Stimulated activated effector memory CD8-positive, alpha-beta T cell treated with anti-CD3 and anti-CD28 coated beads, Interleukin-12 subunit alpha, Interleukin-12 subunit beta, amount 100 ng/mL, for 72 hours (primary cell): ENCODE results near the gene CACNA1C.
"Not testable (repeated sequence)": the region's sequence is repeated elsewhere in the genome, so short reads cannot be mapped to it uniquely, and the experiment has no call there.

Experiments
- ATAC-seq: fragments of 150-1000 bp; cut with Tn5 transposase; 2 replicates; pipeline ENCODE4 v1.10.0; 2021
- DNase-seq, 2 donors: peaks; one replicate each; pipeline ENCODE4 v3.0.0; 2021 to 2022; ENCODE audit warnings: low spot score in 2 of 2
- H3K27ac Mint-ChIP-seq: one replicate; pipeline ENCODE4 v1.8.0; 2022; ENCODE audit warnings: mild to moderate bottlenecking, mixed read lengths
- H3K36me3 Mint-ChIP-seq: one replicate; pipeline ENCODE4 v1.8.0; 2022; ENCODE audit warnings: mild to moderate bottlenecking, mixed read lengths
- H3K4me1 Mint-ChIP-seq: one replicate; pipeline ENCODE4 v1.8.0; 2022; ENCODE audit warnings: mixed read lengths
- H3K4me3 Mint-ChIP-seq: one replicate; pipeline ENCODE4 v1.8.0; 2022; ENCODE audit warnings: mild to moderate bottlenecking, mixed read lengths
- H3K9me3 Mint-ChIP-seq: one replicate; pipeline ENCODE4 v1.8.0; 2022; ENCODE audit warnings: mixed read lengths

The CACNA1C gene

GRCh38 chr12:2255731-2256130 lies 202.9 kb downstream of the CACNA1C start:
- DNase-seq, H3K9me3 Mint-ChIP-seq, H3K36me3 Mint-ChIP-seq, H3K4me3 Mint-ChIP-seq, ATAC-seq, H3K4me1 Mint-ChIP-seq, H3K27ac Mint-ChIP-seq: not testable (repeated sequence)

DNA sequence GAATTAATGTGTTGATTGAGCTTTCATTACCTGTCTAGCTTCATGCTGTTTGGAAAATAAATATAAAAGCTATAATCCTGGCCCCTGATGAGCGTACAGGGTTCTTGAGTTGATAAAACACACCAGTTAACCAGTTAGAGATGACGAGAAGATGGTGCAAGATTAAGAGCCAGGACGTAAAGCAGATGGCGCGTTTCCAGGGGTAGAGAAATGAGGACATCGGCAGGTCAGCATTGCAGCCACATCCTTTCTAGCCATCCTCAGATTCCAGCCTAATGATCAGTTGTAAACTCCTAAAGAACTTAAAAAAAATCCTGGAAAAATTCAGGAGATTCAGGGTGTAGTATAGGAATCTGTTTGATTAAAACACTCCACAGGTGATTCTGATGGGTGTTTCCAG lies 203.7 kb downstream of the CACNA1C start:
- no peak overlapping the region for H3K4me3 Mint-ChIP-seq
- no peaks in the 10 kb centered on the region for H3K4me1 Mint-ChIP-seq
- ATAC-seq (no peak), DNase-seq (no peak)
- no peaks in the 10 kb centered on the region for H3K36me3 Mint-ChIP-seq
- peaks cover 5% of the 10 kb centered on the region for H3K9me3 Mint-ChIP-seq
- H3K27ac Mint-ChIP-seq, result no peak overlapping the region

- Mint-ChIP-seq H3K36me3 (no peaks in the 10 kb centered on the region), H3K4me1 (no peaks in the 10 kb centered on the region), H3K27ac (no peak overlapping the region), H3K4me3 (no peak overlapping the region), H3K9me3 (peaks cover 5% of the 10 kb centered on the region)
- ATAC-seq, result no peak
- no peak for DNase-seq
Observed at GRCh38 chr12:2256915-2257314, 204.1 kb downstream of the CACNA1C start.

- H3K27ac Mint-ChIP-seq, result no peak overlapping the region
- peaks cover 5% of the 10 kb centered on the region for H3K9me3 Mint-ChIP-seq
- no peaks in the 10 kb centered on the region for H3K36me3 Mint-ChIP-seq
- no peak overlapping the region for H3K4me3 Mint-ChIP-seq
- ATAC-seq (no peak), DNase-seq (no peak)
- H3K4me1 Mint-ChIP-seq, result no peaks in the 10 kb centered on the region
Observed at GRCh38 chr12:2258025-2258424, 205.2 kb downstream of the CACNA1C start.

- ATAC-seq (no peak), DNase-seq (no peak)
- Mint-ChIP-seq H3K36me3 (no peaks in the 10 kb centered on the region), H3K4me1 (no peaks in the 10 kb centered on the region), H3K27ac (no peak overlapping the region), H3K4me3 (no peak overlapping the region), H3K9me3 (peaks cover 5% of the 10 kb centered on the region)
Observed at GRCh38 chr12:2259369-2259768, 206.6 kb downstream of the CACNA1C start.

DNA sequence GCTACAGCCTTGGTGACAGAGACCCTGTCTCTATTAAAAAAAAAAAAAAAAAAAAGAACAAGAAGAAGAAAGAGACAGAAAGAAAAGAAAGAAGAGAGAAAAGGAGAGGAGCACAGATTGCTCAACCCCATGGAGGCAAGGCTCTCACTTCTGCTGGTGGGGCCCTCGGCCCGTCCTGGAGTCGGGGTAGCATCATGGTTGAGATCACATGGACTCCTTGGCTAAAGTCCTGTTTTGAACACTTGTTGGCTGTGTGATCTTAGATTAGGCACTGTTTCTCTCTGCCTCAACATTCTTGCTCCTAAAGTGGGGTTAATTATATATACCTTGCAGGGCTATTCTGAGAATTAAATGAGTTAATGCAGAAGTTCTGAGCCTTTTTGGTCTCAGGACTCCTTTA lies 207.7 kb downstream of the CACNA1C start:
- no peak for DNase-seq
- Mint-ChIP-seq H3K36me3 (no peaks in the 10 kb centered on the region), H3K4me1 (no peaks in the 10 kb centered on the region), H3K27ac (no peak overlapping the region), H3K4me3 (no peak overlapping the region), H3K9me3 (peaks cover 5% of the 10 kb centered on the region)
- ATAC-seq, result no peak

DNA sequence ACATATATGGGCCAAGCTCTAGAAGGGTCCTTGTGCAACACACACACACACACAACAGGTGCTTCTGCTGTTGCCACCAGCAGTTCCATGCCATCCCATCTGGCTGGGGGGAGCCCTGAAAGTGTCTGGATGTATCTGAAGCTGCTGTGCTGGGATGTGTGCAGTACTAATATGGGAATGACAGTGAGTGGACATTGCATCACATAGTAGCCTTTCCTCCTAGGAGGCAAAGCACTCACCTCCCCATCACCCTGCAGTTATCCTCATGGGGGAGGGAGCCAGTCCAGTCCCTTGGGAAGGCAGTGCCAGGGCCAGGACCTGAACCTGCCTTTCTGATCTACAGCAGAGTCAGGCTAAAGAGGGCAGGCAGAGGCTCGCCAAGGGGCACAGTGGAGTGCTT lies 208.9 kb downstream of the CACNA1C start:
- Mint-ChIP-seq H3K9me3 (no peaks in the 10 kb centered on the region), H3K4me3 (no peak overlapping the region), H3K27ac (no peak overlapping the region), H3K36me3 (no peaks in the 10 kb centered on the region), H3K4me1 (no peaks in the 10 kb centered on the region)
- DNase-seq (no peak), ATAC-seq (no peak)

GRCh38 chr12:2262449-2262848 lies 209.7 kb downstream of the CACNA1C start:
- no peaks in the 10 kb centered on the region for H3K9me3 Mint-ChIP-seq
- no peak overlapping the region for H3K27ac Mint-ChIP-seq
- ATAC-seq, result no peak
- no peak for DNase-seq
- no peak overlapping the region for H3K4me3 Mint-ChIP-seq
- no peaks in the 10 kb centered on the region for H3K36me3 Mint-ChIP-seq
- no peaks in the 10 kb centered on the region for H3K4me1 Mint-ChIP-seq

DNA sequence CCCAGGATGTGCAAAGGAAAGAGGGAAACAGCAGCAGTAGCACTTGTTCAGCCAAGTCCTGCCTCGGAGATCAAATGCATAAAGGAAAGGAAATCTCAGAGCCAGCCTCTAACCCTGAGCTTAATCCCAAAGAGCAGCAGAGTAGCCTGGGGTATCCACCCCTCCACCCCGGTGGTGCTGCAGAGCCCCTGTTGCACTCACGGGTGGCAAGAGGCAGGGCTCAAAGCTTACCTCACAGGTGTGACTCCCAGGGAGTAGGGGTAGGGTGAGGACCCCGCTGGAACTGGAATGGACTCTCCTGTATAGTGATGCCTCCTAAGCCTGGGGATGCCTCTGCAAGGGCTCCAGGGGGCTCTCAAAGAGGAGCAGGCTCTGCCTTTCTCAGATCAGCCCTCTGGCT lies 211.1 kb downstream of the CACNA1C start:
- no peaks in the 10 kb centered on the region for H3K36me3 Mint-ChIP-seq
- H3K4me3 Mint-ChIP-seq, result no peak overlapping the region
- H3K27ac Mint-ChIP-seq, result no peak overlapping the region
- DNase-seq, result no peak
- no peak for ATAC-seq
- no peaks in the 10 kb centered on the region for H3K9me3 Mint-ChIP-seq
- H3K4me1 Mint-ChIP-seq, result no peaks in the 10 kb centered on the region

DNA sequence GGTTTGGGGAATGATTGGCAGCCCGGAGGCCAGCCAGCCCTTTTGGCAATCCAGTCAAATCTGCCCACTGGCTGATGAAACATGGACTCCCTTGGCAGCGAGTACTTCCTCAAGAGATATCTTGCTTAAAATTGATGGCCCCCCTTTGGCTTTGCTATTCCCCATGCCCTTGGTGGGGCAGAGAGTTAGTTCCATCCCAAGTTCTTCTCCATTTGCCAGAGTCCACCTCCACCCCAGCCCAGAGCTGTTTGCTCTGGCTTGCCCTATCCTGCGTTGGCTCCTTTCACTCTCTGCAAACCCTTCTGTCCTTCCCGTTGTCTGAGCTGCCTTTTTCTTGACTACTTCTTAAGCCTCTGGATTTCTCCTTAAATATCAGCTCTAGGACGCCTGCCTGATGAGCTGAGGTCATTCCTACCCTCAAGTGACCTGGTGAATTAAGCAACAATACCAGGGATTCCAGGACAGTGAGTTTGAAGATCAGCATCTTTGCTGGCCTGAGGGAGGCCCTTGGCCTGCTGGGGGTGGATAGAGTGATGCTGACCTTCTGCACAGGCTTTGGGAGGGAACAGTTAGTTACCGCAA lies 212.0 kb downstream of the CACNA1C start:
- no peaks in the 10 kb centered on the region for H3K9me3 Mint-ChIP-seq
- DNase-seq (no peak), ATAC-seq (no peak)
- H3K4me3 Mint-ChIP-seq, result no peak overlapping the region
- H3K36me3 Mint-ChIP-seq, result no peaks in the 10 kb centered on the region
- H3K4me1 Mint-ChIP-seq, result no peaks in the 10 kb centered on the region
- no peak overlapping the region for H3K27ac Mint-ChIP-seq

DNA sequence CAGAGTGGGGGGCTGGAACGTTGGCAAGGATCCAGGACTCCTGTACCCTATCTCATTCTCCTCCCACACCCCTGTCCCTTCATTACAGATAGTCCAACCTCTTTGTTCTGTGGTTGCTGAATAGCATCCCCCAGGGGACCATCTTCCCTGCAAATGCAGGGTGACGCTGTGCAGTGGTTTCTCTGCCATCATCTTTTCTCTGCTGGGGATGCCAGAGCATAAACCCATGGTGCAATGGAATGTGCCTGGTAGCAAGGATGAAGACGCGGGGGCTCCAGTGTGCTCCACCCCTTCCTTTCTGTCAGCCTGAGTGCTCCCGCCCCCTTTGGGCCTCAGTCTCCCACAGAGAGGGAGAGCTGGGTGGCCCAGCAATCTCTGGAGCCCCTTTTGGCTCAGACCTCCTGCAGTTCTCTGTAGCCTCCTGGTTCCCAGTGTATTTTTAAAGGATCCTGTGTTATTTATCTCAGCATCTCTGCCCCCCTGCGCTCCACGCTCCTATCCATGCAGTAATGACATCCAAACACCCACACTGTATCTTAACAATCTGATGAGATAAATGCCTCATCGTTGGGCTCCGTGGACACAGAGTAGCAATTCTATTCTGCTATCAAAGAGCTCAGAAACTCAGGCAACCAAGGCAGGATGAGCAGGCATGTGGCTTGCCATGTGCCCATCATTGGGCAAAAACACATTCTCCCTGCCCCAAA lies 212.8 kb downstream of the CACNA1C start:
- H3K9me3 Mint-ChIP-seq, result no peaks in the 10 kb centered on the region
- no peak for ATAC-seq
- no peaks in the 10 kb centered on the region for H3K4me1 Mint-ChIP-seq
- no peak overlapping the region for H3K27ac Mint-ChIP-seq
- H3K36me3 Mint-ChIP-seq, result no peaks in the 10 kb centered on the region
- no peak overlapping the region for H3K4me3 Mint-ChIP-seq
- DNase-seq, result no peak

- no peak for DNase-seq
- Mint-ChIP-seq H3K36me3 (no peaks in the 10 kb centered on the region), H3K27ac (no peak overlapping the region), H3K4me1 (no peaks in the 10 kb centered on the region), H3K9me3 (no peaks in the 10 kb centered on the region), H3K4me3 (no peak overlapping the region)
- ATAC-seq, result no peak
Observed at GRCh38 chr12:2266666-2267620, 214.2 kb downstream of the CACNA1C start.

DNA sequence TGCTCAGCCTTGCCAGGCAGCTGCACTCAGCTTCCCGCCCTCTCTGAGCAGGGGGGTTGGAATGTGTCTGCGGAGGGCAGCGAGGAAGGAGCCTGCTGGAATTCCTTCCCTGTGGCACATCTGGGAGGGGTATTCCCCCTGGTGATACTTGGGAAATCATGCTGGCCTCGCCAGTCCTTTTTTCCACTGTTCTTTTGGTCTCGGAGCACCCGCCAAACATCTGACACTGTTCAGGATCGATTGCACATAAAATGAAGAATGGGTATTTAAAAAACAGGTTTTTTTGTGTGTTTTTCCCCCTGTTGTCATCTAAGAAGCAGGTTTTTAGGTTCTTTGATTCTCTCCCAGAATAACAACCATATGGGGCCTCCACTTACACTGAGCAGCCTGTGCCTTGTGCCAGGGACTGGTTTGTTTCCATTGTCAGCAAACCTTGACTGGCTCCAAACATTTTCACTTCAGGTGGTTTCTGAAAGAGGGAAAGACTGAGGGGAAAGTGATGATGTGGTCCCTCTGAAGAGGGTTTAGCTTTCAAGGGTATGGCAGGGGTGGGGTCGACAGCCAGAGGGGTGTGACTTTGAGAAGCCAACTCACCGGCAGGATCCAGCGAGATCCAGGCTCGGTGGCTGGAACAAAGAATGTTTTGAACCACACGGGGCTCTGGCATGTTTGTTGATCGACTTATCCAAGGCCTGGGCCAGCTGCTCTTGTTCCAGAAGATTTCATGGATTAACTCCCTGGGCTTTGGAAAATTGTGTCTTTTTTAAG lies 215.1 kb downstream of the CACNA1C start:
- ATAC-seq (no peak), DNase-seq (no peak)
- H3K9me3 Mint-ChIP-seq, result no peaks in the 10 kb centered on the region
- H3K4me1 Mint-ChIP-seq, result no peaks in the 10 kb centered on the region
- H3K27ac Mint-ChIP-seq, result no peak overlapping the region
- no peaks in the 10 kb centered on the region for H3K36me3 Mint-ChIP-seq
- H3K4me3 Mint-ChIP-seq, result no peak overlapping the region

DNA sequence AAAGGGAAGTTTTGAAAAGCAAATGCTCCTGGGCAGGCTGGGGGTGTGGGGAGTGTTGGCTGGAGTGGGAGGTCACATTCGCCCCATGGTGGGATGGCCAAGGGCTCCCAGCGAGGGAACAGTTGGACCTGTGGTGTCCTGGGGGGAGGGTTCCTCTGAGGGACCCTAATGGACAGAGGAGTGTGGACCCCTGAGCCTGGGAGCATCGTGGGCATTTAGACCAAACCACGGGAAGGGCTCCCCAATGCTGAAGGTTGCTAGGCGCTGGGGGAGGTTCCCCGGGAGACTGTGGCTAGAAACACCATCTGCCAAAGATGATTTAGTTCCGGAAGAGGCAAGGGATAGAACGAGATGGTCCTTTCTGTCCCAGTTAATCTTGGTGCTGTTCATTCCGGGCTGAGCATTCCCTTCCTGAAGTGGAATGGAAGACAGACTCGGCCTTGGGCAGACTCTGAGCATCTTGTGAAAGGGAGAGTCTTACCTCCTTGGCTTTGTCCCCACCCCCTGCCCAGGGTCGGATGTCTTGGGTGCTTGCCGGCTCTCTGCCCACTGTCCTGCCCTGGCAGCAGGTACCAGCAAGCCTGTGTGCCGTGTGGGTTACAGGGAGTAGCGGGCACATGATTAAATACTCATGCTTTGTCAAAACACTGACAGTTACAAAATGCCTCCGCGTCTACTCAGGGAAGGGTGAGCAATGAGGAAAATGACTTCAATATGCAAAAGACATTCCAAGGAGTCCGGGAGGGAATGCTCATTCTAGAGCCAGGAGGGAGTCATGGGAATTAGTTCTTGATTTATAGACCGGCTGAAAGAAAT lies 215.9 kb downstream of the CACNA1C start:
- H3K27ac Mint-ChIP-seq, result no peak overlapping the region
- no peak for DNase-seq
- H3K4me3 Mint-ChIP-seq, result no peak overlapping the region
- no peaks in the 10 kb centered on the region for H3K9me3 Mint-ChIP-seq
- no peaks in the 10 kb centered on the region for H3K36me3 Mint-ChIP-seq
- no peaks in the 10 kb centered on the region for H3K4me1 Mint-ChIP-seq
- ATAC-seq, result no peak
